Neural progenitor cell (in vitro differentiated cells): ENCODE measurements around the gene CCDC102B. TPM values are rescaled to one million over a fixed set of nuclear protein-coding genes. Genes with fewer than 3 reads are reported as not detected.
A peak's percentile ranks its signal among the peaks of the same experiment; 100 is the strongest.

Source experiments
- DNase-seq: peaks from one replicate; pipeline ENCODE4 v3.0.0-alpha.2; 2016; ENCODE audit warnings: low spot score
- H2AFZ ChIP-seq: fragments of 200-600 bp; sonication (generic); replicated peaks from 2 replicates; pipeline ENCODE4 v1.6.1; 2016; ENCODE audit warnings: antibody characterized with exemption
- H3F3A ChIP-seq: fragments of 200-600 bp; sonication (generic); 2 replicates; pipeline ENCODE4 v1.6.1; 2016; ENCODE audit warnings: antibody characterized with exemption, low read depth
- H3K27ac ChIP-seq: fragments of 200-600 bp; sonication (generic); 2 replicates; pipeline ENCODE4 v1.5.1; 2016; ENCODE audit warnings: mild to moderate bottlenecking
- H3K27me3 ChIP-seq: fragments of 200-600 bp; sonication (generic); 2 replicates; pipeline ENCODE4 v1.6.1; 2016; ENCODE audit warnings: mild to moderate bottlenecking, moderate library complexity
- H3K36me3 ChIP-seq: fragments of 200-600 bp; sonication (generic); 2 replicates; pipeline ENCODE4 v1.5.1; 2016
- H3K4me1 ChIP-seq: fragments of 200-600 bp; sonication (generic); 2 replicates; pipeline ENCODE4 v1.6.1; 2016; ENCODE audit warnings: mixed run types
- H3K4me2 ChIP-seq: fragments of 200-600 bp; sonication (generic); 2 replicates; pipeline ENCODE4 v1.6.1; 2016
- H3K4me3 ChIP-seq: fragments of 200-600 bp; sonication (generic); 2 replicates; pipeline ENCODE4 v1.5.1; 2016
- H3K79me2 ChIP-seq: fragments of 200-600 bp; sonication (generic); 2 replicates; pipeline ENCODE4 v1.6.1; 2016; ENCODE audit warnings: low read depth
- H3K9ac ChIP-seq: fragments of 200-600 bp; sonication (generic); 2 replicates; pipeline ENCODE4 v1.6.1; 2016
- H3K9me3 ChIP-seq: fragments of 200-600 bp; sonication (generic); 2 replicates; pipeline ENCODE4 v1.5.1; 2016; ENCODE audit warnings: low read depth
- H4K20me1 ChIP-seq: fragments of 200-600 bp; sonication (generic); 2 replicates; pipeline ENCODE4 v1.6.1; 2016; ENCODE audit warnings: low read depth
- H3K27ac Mint-ChIP-seq: 3 replicates; pipeline ENCODE4 v1.8.0; 2021; ENCODE audit warnings: mixed read lengths
- H3K27me3 Mint-ChIP-seq: 2 replicates; pipeline ENCODE4 v1.8.0; 2022; ENCODE audit warnings: low read depth, mild to moderate bottlenecking, inconsistent platforms, moderate library complexity, mixed read lengths; ENCODE audit not compliant: insufficient read depth
- H3K36me3 Mint-ChIP-seq: 3 replicates; pipeline ENCODE4 v1.8.0; 2021; ENCODE audit warnings: mixed read lengths
- H3K4me1 Mint-ChIP-seq: 3 replicates; pipeline ENCODE4 v1.8.0; 2021; ENCODE audit warnings: mixed read lengths
- H3K4me3 Mint-ChIP-seq: 3 replicates; pipeline ENCODE4 v1.8.0; 2021; ENCODE audit warnings: mild to moderate bottlenecking, moderate library complexity, mixed read lengths
- H3K9me3 Mint-ChIP-seq: 3 replicates; pipeline ENCODE4 v1.8.0; 2020; ENCODE audit warnings: mixed read lengths
- CTCF ChIP-seq: fragments of 200-600 bp; sonication (generic); IDR thresholded peaks from 2 replicates; pipeline ENCODE4 v1.5.1; 2017; ENCODE audit warnings: antibody characterized with exemption, mild to moderate bottlenecking
- EZH2 ChIP-seq: fragments of 200-600 bp; sonication (generic); IDR thresholded peaks from 2 replicates; pipeline ENCODE4 v1.6.1; 2017; ENCODE audit warnings: antibody characterized with exemption, mild to moderate bottlenecking, moderate library complexity
- EZH2phosphoT487 ChIP-seq: fragments of 200-600 bp; sonication (generic); IDR thresholded peaks from 2 replicates; pipeline ENCODE4 v1.6.1; 2017; ENCODE audit warnings: antibody characterized with exemption
- total RNA-seq: library from RNA; depleted of rRNA; stranded (reverse); fragments of >200 nt; gene quantifications from 2 replicates; pipeline ENCODE4 v1.2.3, GENCODE V29; 2015; ENCODE audit warnings: low replicate concordance

CCDC102B gene
- total RNA-seq, 1 donor from 2014 or later = 26.2 TPM

- H2AFZ ChIP-seq = no peak overlapping the region
- Mint-ChIP-seq H3K27ac (no peak overlapping the region), H3K36me3 (no peaks in the 10 kb centered on the region), H3K4me1 (no peaks in the 10 kb centered on the region), H3K9me3 (no peaks in the 10 kb centered on the region), H3K27me3 (no peaks in the 10 kb centered on the region), H3K4me3 (no peak overlapping the region)
- no peaks in the 10 kb centered on the region for H3K79me2 ChIP-seq
- no peak overlapping the region for H3K9ac ChIP-seq
- H3F3A ChIP-seq = no peaks in the 10 kb centered on the region
- H3K4me2 ChIP-seq = no peak overlapping the region
- H4K20me1 ChIP-seq = no peaks in the 10 kb centered on the region
- H3K4me1 ChIP-seq = no peaks in the 10 kb centered on the region
- no peaks in the 10 kb centered on the region for H3K36me3 ChIP-seq
- H3K27me3 ChIP-seq = no peaks in the 10 kb centered on the region
- DNase-seq = no peak
- TF ChIP-seq CTCF (peak; percentile 15), EZH2 (no peak)
- H3K4me3 ChIP-seq = no peak overlapping the region
- H3K27ac ChIP-seq = no peak overlapping the region
- no peaks in the 10 kb centered on the region for H3K9me3 ChIP-seq
Measured at GRCh38 chr18:68822926-68823325, 25.0 kb downstream of the CCDC102B start.

GRCh38 chr18:68826121-68826520, 28.2 kb downstream of the CCDC102B start:
- no peaks in the 10 kb centered on the region for H3K4me1 ChIP-seq
- H3K27ac ChIP-seq = no peak overlapping the region
- no peaks in the 10 kb centered on the region for H3F3A ChIP-seq
- Mint-ChIP-seq H3K4me1 (no peaks in the 10 kb centered on the region), H3K27me3 (no peaks in the 10 kb centered on the region), H3K9me3 (no peaks in the 10 kb centered on the region), H3K27ac (no peak overlapping the region), H3K36me3 (no peaks in the 10 kb centered on the region), H3K4me3 (no peak overlapping the region)
- H4K20me1 ChIP-seq = no peaks in the 10 kb centered on the region
- no peak overlapping the region for H3K4me3 ChIP-seq
- H3K79me2 ChIP-seq = no peaks in the 10 kb centered on the region
- no peak overlapping the region for H3K4me2 ChIP-seq
- TF ChIP-seq EZH2 (no peak), EZH2phosphoT487 (no peak), CTCF (no peak)
- H2AFZ ChIP-seq = no peak overlapping the region
- no peaks in the 10 kb centered on the region for H3K27me3 ChIP-seq
- no peaks in the 10 kb centered on the region for H3K36me3 ChIP-seq
- no peak for DNase-seq
- H3K9ac ChIP-seq = no peak overlapping the region
- H3K9me3 ChIP-seq = no peaks in the 10 kb centered on the region

- no peaks in the 10 kb centered on the region for H3K79me2 ChIP-seq
- Mint-ChIP-seq H3K27ac (no peak overlapping the region), H3K9me3 (no peaks in the 10 kb centered on the region), H3K27me3 (no peaks in the 10 kb centered on the region), H3K4me3 (no peak overlapping the region), H3K4me1 (no peaks in the 10 kb centered on the region), H3K36me3 (no peaks in the 10 kb centered on the region)
- H3F3A ChIP-seq = no peaks in the 10 kb centered on the region
- no peaks in the 10 kb centered on the region for H3K27me3 ChIP-seq
- H3K36me3 ChIP-seq = no peaks in the 10 kb centered on the region
- no peaks in the 10 kb centered on the region for H4K20me1 ChIP-seq
- H3K27ac ChIP-seq = no peak overlapping the region
- no peak for TF ChIP-seq CTCF
- TF ChIP-seq EZH2 = no peak
- no peaks in the 10 kb centered on the region for H3K9me3 ChIP-seq
- no peak for DNase-seq
- H3K9ac ChIP-seq = no peak overlapping the region
- H3K4me3 ChIP-seq = no peak overlapping the region
- H2AFZ ChIP-seq = no peak overlapping the region
- no peaks in the 10 kb centered on the region for H3K4me1 ChIP-seq
- H3K4me2 ChIP-seq = no peak overlapping the region
Measured at GRCh38 chr18:68830256-68831045, 32.6 kb downstream of the CCDC102B start.
